Peyer's patch (tissue), 4 donors: ENCODE measurements around the gene MYZAP.

Experiments
- POLR2A ChIP-seq, 2 donors: fragments of 450-650 bp; IDR thresholded peaks; one replicate each; pipeline ENCODE4 v1.5.1; 2017; ENCODE audit warnings: antibody characterized with exemption in 2 of 2, mild to moderate bottlenecking in 2 of 2, moderate library complexity in 2 of 2
- TF ChIP-seq, protein P1 (sequence below), 6 experiments: fragments of 450-650 bp in 4 of 6; fragments of 200-600 bp in 2 of 6; sonication (generic) in 1 of 6; IDR thresholded peaks; one replicate each; pipeline ENCODE4 v1.5.1; 2017 to 2019; ENCODE audit warnings: antibody characterized with exemption in 6 of 6, mild to moderate bottlenecking in 3 of 6, moderate library complexity in 1 of 6

DNA sequence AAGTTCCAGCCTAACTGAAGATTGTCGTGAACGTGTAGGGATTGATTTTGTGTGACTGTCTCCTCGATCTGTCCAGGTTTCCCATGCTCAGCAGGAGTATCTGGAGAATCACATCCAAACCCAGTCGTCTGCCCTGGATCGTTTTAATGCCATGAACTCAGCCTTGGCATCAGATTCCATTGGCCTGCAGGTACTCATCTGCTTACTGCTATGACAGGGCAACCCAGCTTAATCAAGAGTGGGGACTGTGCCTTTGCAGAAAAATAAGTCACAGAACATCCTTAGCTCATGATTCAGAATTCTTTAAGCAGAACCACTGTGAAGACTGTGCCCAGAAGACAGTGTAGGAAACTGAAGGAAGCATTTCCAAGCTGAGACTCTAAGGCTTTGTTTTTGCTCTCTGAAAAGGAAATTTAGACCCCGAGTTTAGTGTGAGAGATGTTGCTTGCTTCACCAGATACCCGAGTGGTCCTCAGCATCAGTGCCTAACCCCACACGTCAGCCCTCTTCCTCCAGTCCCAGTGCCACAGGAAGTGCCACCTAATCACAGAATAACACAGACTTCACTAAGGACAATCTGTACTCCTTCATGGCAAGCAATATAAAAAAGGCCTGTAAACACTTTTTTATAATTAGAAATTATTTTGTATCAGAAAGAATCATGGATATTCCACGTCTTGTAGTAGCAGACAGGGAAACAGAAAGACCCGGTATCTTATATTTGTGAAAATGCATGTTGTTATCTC, 34.2 kb downstream of the MYZAP start:
- TF ChIP-seq POLR2A (IDR thresholded peaks at IDR 0.05): no peak
- TF ChIP-seq, protein P1, sequence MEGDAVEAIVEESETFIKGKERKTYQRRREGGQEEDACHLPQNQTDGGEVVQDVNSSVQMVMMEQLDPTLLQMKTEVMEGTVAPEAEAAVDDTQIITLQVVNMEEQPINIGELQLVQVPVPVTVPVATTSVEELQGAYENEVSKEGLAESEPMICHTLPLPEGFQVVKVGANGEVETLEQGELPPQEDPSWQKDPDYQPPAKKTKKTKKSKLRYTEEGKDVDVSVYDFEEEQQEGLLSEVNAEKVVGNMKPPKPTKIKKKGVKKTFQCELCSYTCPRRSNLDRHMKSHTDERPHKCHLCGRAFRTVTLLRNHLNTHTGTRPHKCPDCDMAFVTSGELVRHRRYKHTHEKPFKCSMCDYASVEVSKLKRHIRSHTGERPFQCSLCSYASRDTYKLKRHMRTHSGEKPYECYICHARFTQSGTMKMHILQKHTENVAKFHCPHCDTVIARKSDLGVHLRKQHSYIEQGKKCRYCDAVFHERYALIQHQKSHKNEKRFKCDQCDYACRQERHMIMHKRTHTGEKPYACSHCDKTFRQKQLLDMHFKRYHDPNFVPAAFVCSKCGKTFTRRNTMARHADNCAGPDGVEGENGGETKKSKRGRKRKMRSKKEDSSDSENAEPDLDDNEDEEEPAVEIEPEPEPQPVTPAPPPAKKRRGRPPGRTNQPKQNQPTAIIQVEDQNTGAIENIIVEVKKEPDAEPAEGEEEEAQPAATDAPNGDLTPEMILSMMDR (IDR thresholded peaks at IDR 0.05): no peak
